ENCODE data around the gene C16orf54. TPM values are rescaled to one million over a fixed set of nuclear protein-coding genes. Genes with fewer than 3 reads are reported as not detected.

C16orf54 gene
- total and polyA plus RNA-seq, 2 of the 4 experiments (the other 2 are of a cell fraction) = not detected

DNA sequence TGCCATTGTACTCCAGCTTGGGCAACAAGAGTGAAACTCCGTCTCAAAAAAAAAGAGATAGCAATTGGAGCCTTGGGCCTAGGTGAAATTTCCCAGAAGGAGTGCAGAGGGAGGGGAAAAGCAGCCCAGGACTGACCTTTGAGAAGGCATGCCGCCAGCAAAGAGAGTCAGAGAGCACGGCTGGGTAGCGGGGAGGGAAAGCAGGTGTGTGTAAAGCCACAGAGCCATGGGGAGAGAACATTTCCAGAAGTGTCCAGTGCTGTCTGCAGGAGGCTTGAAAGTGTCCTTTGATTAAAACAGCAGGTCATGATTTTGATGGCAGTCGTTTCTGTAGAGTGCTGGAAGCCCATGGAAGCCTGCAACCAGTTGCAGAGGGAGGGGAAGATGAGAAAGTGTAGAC, 8.1 kb downstream of the C16orf54 start:
- no TSS peak for BruUV-seq (replicated peaks)
- Histone ChIP-seq H3K9me1 (ENCODE audit: insufficient read depth, low read length) (no peaks in the 10 kb centered on the region), H3K36me3 (ENCODE audit: control insufficient read depth, insufficient read depth, low read length) (no peaks in the 10 kb centered on the region), H2BK15ac (ENCODE audit: low read depth, low read length) (no peak overlapping the region), H4K20me1 (ENCODE audit: insufficient read depth, low read length) (no peaks in the 10 kb centered on the region), H3K4ac (ENCODE audit: low read depth, low read length) (no peak overlapping the region), H2AK5ac (ENCODE audit: low read depth, low read length) (no peak overlapping the region), H2AK9ac (replicated peaks; ENCODE audit: low read depth, low read length, poor library complexity) (no peak overlapping the region), H4K8ac (ENCODE audit: low read depth in 2 of 2, low read length in 2 of 2) (no peak overlapping the region), H3K9ac (ENCODE audit: low read depth, low read length) (no peak overlapping the region), H3K18ac (ENCODE audit: low read depth, low read length) (no peak overlapping the region), H3K4me3 (ENCODE audit: insufficient read depth, low read depth, low read length) (no peak overlapping the region), H2BK20ac (ENCODE audit: low read depth, low read length) (no peak overlapping the region), H3K56ac (ENCODE audit: extremely low read depth, insufficient read depth, low read length) (no peak overlapping the region), H3K4me2 (ENCODE audit: low read depth, low read length) (no peak overlapping the region), H4K5ac (ENCODE audit: low read depth, low read length) (no peak overlapping the region), H3K27me3 (ENCODE audit: control insufficient read depth, insufficient read depth, low read length) (peaks cover 29% of the 10 kb centered on the region), H3K4me1 (ENCODE audit: control insufficient read depth, insufficient read depth, low read length) (no peaks in the 10 kb centered on the region), H3K23ac (ENCODE audit: low read depth, low read length) (no peak overlapping the region), H3K9me3 (ENCODE audit: control insufficient read depth, insufficient read depth, low read length) (peaks cover 2% of the 10 kb centered on the region; the same call in 1 of the 2 replicates), H2AFZ (replicated peaks; ENCODE audit: low read length, poor library complexity) (no peak overlapping the region), H4K91ac (ENCODE audit: insufficient read depth, low read depth, low read length) (no peak overlapping the region), H3K27ac (ENCODE audit: insufficient read depth, low read length) (no peak overlapping the region), H2BK5ac (ENCODE audit: low read depth, low read length, poor library complexity, severe bottlenecking) (no peak overlapping the region), H2BK120ac (ENCODE audit: low read depth, low read length) (no peak overlapping the region), H3K14ac (replicated peaks; ENCODE audit: low read depth, low read length) (no peak overlapping the region), H3K79me1 (ENCODE audit: low read depth in 1 of 2, low read length in 2 of 2) (no peaks in the 10 kb centered on the region)
- intact Hi-C loops (cut with micrococcal nuclease) = loop anchor here (10.0 kb wide), 1 partner anchor 47 kb away; no protein-coding TSS in a partner anchor
- ATAC-seq (ENCODE audit: low read depth) (no peak), DNase-seq (no peak)
- TF ChIP-seq RCOR1 (IDR thresholded peaks at IDR 0.05; ENCODE audit: insufficient replicate concordance, low read length) (no peak), CTCF (conservative IDR thresholded peaks at IDR 0.05; ENCODE audit: low read depth, low read length) (no peak), NFE2L2 (IDR thresholded peaks at IDR 0.05; ENCODE audit: low read depth, low read length) (no peak), SMC3 (IDR thresholded peaks at IDR 0.05; ENCODE audit: low read depth, low read length) (no peak), USF2 (IDR thresholded peaks at IDR 0.05; ENCODE audit: low read depth, low read length) (no peak), MAFK (IDR thresholded peaks at IDR 0.05; ENCODE audit: low read depth, low read length) (no peak), BHLHE40 (IDR thresholded peaks at IDR 0.05; ENCODE audit: low read depth, low read length) (no peak), FOS (IDR thresholded peaks at IDR 0.05; ENCODE audit: low read depth, low read length) (no peak), CEBPB (IDR thresholded peaks at IDR 0.05; ENCODE audit: low read depth, low read length) (no peak), POLR2A (IDR thresholded peaks at IDR 0.05; ENCODE audit: low read depth, low read length) (no peak), RFX5 (IDR thresholded peaks at IDR 0.05; ENCODE audit: low read depth, low read length) (no peak), MXI1 (IDR thresholded peaks at IDR 0.05; ENCODE audit: borderline replicate concordance, low read depth, low read length) (no peak), CHD1 (IDR thresholded peaks at IDR 0.05; ENCODE audit: low read depth, low read length) (no peak), MAZ (IDR thresholded peaks at IDR 0.05; ENCODE audit: borderline replicate concordance, low read depth, low read length) (no peak), RAD21 (IDR thresholded peaks at IDR 0.05; ENCODE audit: low read length) (no peak)
- TF ChIP-seq, protein P1, sequence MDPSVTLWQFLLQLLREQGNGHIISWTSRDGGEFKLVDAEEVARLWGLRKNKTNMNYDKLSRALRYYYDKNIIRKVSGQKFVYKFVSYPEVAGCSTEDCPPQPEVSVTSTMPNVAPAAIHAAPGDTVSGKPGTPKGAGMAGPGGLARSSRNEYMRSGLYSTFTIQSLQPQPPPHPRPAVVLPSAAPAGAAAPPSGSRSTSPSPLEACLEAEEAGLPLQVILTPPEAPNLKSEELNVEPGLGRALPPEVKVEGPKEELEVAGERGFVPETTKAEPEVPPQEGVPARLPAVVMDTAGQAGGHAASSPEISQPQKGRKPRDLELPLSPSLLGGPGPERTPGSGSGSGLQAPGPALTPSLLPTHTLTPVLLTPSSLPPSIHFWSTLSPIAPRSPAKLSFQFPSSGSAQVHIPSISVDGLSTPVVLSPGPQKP (IDR thresholded peaks at IDR 0.05; ENCODE audit: borderline replicate concordance, low read depth, low read length) = no peak
- ChIA-PET CTCF (no interaction called here), POLR2A (ENCODE audit: unreplicated experiment) (no interaction called here)
- dilution Hi-C loops (cut with HindIII; ENCODE audit: low sequenced_read_pairs, unreplicated experiment) = no loop called here
- 53% methylated on average over 4 of the region's 5 CpGs; no CpG with 5 or more reads in 1 of the 2 experiments for WGBS, 2 experiments (ENCODE audit: extremely low coverage in 2 of 2, insufficient read length in 1 of 2)
- in situ Hi-C loops (cut with MboI; ENCODE audit: low sequenced_read_pairs) = no loop called here

Data from IMR-90 (cell line).